Heart left ventricle (tissue), 16 donors: ENCODE data around the gene TPSD1. TPM values are rescaled to one million over a fixed set of nuclear protein-coding genes. Genes with fewer than 3 reads are reported as not detected.

Source experiments
- ATAC-seq, 4 donors: fragments of 200-7000 bp; cut with Tn5 transposase; one replicate each; pipeline ENCODE4 v1.9.1; 2020 to 2022; ENCODE audit warnings: moderate library complexity in 4 of 4, mild to moderate bottlenecking in 3 of 4, moderate number of reproducible peaks in 1 of 4
- DNase-seq, 5 donors: peaks; one replicate each; pipeline ENCODE4 v3.0.0-alpha.2; 2020
- H3K27ac ChIP-seq, 12 donors: fragments of 200-600 bp; sonication (generic) in 4 of 12; one replicate each; pipeline versions ENCODE4 v1.5.0 to v1.8.0; 2016 to 2022; ENCODE audit warnings: mild to moderate bottlenecking in 2 of 12
- H3K27me3 ChIP-seq, 9 donors: fragments of 200-600 bp; sonication (generic) in 2 of 9; one replicate each; pipeline versions ENCODE4 v1.5.1 to v1.8.0; 2016 to 2022; ENCODE audit warnings: mild to moderate bottlenecking in 3 of 9
- H3K36me3 ChIP-seq, 9 donors: fragments of 200-600 bp; sonication (generic) in 2 of 9; one replicate each; pipeline versions ENCODE4 v1.5.0 to v1.8.0; 2018 to 2022; ENCODE audit warnings: mild to moderate bottlenecking in 2 of 9
- H3K4me1 ChIP-seq, 12 donors: fragments of 200-600 bp; sonication (generic) in 4 of 12; one replicate each; pipeline versions ENCODE4 v1.5.0 to v1.8.0; 2016 to 2022; ENCODE audit warnings: mild to moderate bottlenecking in 3 of 12
- H3K4me3 ChIP-seq, 12 donors: fragments of 200-600 bp; sonication (generic) in 4 of 12; one replicate each; pipeline versions ENCODE4 v1.5.0 to v1.8.0; 2017 to 2022; ENCODE audit warnings: mild to moderate bottlenecking in 9 of 12, moderate library complexity in 4 of 12
- H3K9me3 ChIP-seq, 12 donors: fragments of 200-600 bp; sonication (generic) in 4 of 12; one replicate each; pipeline versions ENCODE4 v1.5.0 to v1.8.0; 2016 to 2022; ENCODE audit warnings: mild to moderate bottlenecking in 1 of 12
- CTCF ChIP-seq, 12 donors: fragments of 200-600 bp; sonication (generic) in 4 of 12; IDR thresholded peaks; one replicate each; pipeline versions ENCODE4 v1.5.0 to v1.8.0; 2018 to 2022; ENCODE audit warnings: antibody characterized with exemption in 12 of 12, mild to moderate bottlenecking in 5 of 12
- POLR2A ChIP-seq, 2 donors: fragments of 450-650 bp; IDR thresholded peaks; one replicate each; pipeline ENCODE4 v1.6.1; 2017; ENCODE audit warnings: antibody characterized with exemption in 2 of 2, mild to moderate bottlenecking in 2 of 2, moderate library complexity in 2 of 2
- WGBS, 4 donors: extraction: QIAGEN DNeasy Blood & Tissue Kit in 2 of 4; methylation state at CpG; one replicate each; pipeline versions ENCODE4 v1.1.5 to v1.1.7; 2013 to 2018; 5-methylcytosine and 5-hydroxymethylcytosine counted together
- intact Hi-C, 10 donors: fragments of 100-400 bp; cut with DNase I; formaldehyde crosslinking; loops; one replicate each; pipeline versions ENCODE4 v1.11.1 to v1.14.2; 2022
- polyA plus RNA-seq, 2 donors: library from polyadenylated mRNA; stranded (reverse); fragments of 200-250 nt; gene quantifications; one replicate each; pipeline ENCODE4 v1.2.3, GENCODE V29; 2013
- total RNA-seq, 9 donors: library from RNA; depleted of rRNA in 2 of 9; stranded (reverse); fragments of >200 nt in 2 of 9; fragmentation: NEBNext Ultra II Directional in 3 of 9; extraction: Animal tissue kit (Norgen Biotek cat#: 25700) in 3 of 9; gene quantifications; one replicate each; pipeline versions ENCODE4 v1.1.0 to v1.2.4, GENCODE V29; 2016 to 2023
- donor health status: ischemic (EF 13 %, LVEDD 7.1; RV severe dilation, severe dysfunction).
- donor health status: healthy with polysubstance abuse.
- donor health status: DM: no; HTN: yes; CAD: no.
- donor health status: DM: no; HTN: no; CAD: no.
- donor health status: ischemic (EF 25% LVEDD 6.9; RV normal size, moderate dysfunction).
- donor health status: ischemic (EF 25% LVEDD 5.7; RV mildly dilated, moderate dysfunction).
- donor health status: healthy.
- donor health status: DM: yes; HTN: yes; CAD: no.
- donor health status: ischemic (EF 35%, LVEDD 5.7; RV mildly dilated, moderate dysfunction).
- donor health status: nonischemic (EF 11% LVEDD 7.7; RV severe dilation, severe dysfunction).
- donor health status: DM: yes; HTN: yes; CAD: no.
- donor health status: PGD.
- donor health status: ischemic (EF 29% LVEDD 5.4; RV normal size, mild dysfunction).
- donor health status: nonischemic (EF 23%, LVEDD 6.1; RV moderate dilation, normal function).

The TPSD1 gene
- total and polyA plus RNA-seq, 11 donors = 0.17 to 0.38 TPM; not detected in 9

- Histone ChIP-seq H3K4me1 (peaks cover 0 to 5% (median 0%) of the 10 kb centered on the region in 12 donors), H3K4me3 (no peak overlapping the region), H3K36me3 (no peaks in the 10 kb centered on the region), H3K27ac (no peak overlapping the region), H3K27me3 (peaks cover under 1 to 49% (median 11%) of the 10 kb centered on the region in 9 donors), H3K9me3 (no peaks in the 10 kb centered on the region)
- TF ChIP-seq CTCF (IDR thresholded peaks at IDR 0.05) (no peak), POLR2A (IDR thresholded peaks at IDR 0.05) (no peak)
- ATAC-seq (no peak), DNase-seq (no peak)
- WGBS, 4 donors = 42 to 53% (median 47%) methylated on average over 17 of the region's 17 CpGs
- intact Hi-C loops = no loop called here
These were observed 27.4 kb downstream of the TPSD1 start for GRCh38 chr16:1283296-1283695.

GRCh38 chr16:1283996-1284616 lies 28.2 kb downstream of the TPSD1 start:
- WGBS, 4 donors = 71 to 93% (median 76%) methylated on average over 7 to 16 of the region's 16 CpGs
- DNase-seq = no peak
- H3K27me3 ChIP-seq = peaks cover 8 to 53% (median 19%) of the 10 kb centered on the region in 9 donors

GRCh38 chr16:1285669-1286512 lies 30.0 kb downstream of the TPSD1 start:
- Histone ChIP-seq H3K27ac (no peak overlapping the region), H3K4me3 (no peak overlapping the region), H3K27me3 (peaks cover 10 to 62% (median 36%) of the 10 kb centered on the region in 9 donors), H3K9me3 (no peaks in the 10 kb centered on the region), H3K4me1 (peaks cover 0 to 8% (median 0%) of the 10 kb centered on the region in 12 donors), H3K36me3 (no peaks in the 10 kb centered on the region)
- 72 to 79% (median 76%) methylated on average over 30 to 38 of the region's 38 CpGs for WGBS, 4 donors
- TF ChIP-seq CTCF (IDR thresholded peaks at IDR 0.05) = no peak
- TF ChIP-seq POLR2A (IDR thresholded peaks at IDR 0.05) = no peak
- intact Hi-C loops = no loop called here
- DNase-seq (peak in 1 of 5 donors; percentile 57), ATAC-seq (no peak)

More at GRCh38 chr16:1283996-1284616, 28.2 kb downstream of the TPSD1 start:
- Histone ChIP-seq H3K27ac (no peak overlapping the region), H3K4me3 (no peak overlapping the region), H3K9me3 (no peaks in the 10 kb centered on the region), H3K4me1 (peaks cover 0 to 5% (median 0%) of the 10 kb centered on the region in 12 donors), H3K36me3 (no peaks in the 10 kb centered on the region)
- TF ChIP-seq CTCF (IDR thresholded peaks at IDR 0.05) (no peak), POLR2A (IDR thresholded peaks at IDR 0.05) (no peak)
- intact Hi-C loops = no loop called here
- no peak for ATAC-seq

GRCh38 chr16:1286513-1287094 lies 30.7 kb downstream of the TPSD1 start:
- peaks cover 0 to 8% (median 0%) of the 10 kb centered on the region in 12 donors for H3K4me1 ChIP-seq
- H3K4me3 ChIP-seq = no peak overlapping the region
- H3K27ac ChIP-seq = no peak overlapping the region
- intact Hi-C loops = no loop called here
- no peaks in the 10 kb centered on the region for H3K9me3 ChIP-seq
- H3K27me3 ChIP-seq = peaks cover 10 to 69% (median 38%) of the 10 kb centered on the region in 9 donors
- WGBS, 4 donors = 75 to 90% (median 81%) methylated on average over 16 to 25 of the region's 25 CpGs
- no peak for DNase-seq
- no peak for ATAC-seq
- TF ChIP-seq POLR2A (IDR thresholded peaks at IDR 0.05) = no peak
- TF ChIP-seq CTCF (IDR thresholded peaks at IDR 0.05) = no peak
- H3K36me3 ChIP-seq = no peaks in the 10 kb centered on the region
